A673 (cell line): Measurements from ENCODE around the gene PIK3CD.

Experiments used
- CTCF ChIP-seq: fragments of 300-800, 200-600 bp; sonication (generic); conservative IDR thresholded peaks from 2 replicates; pipeline ENCODE4 v1.5.1; 2017; ENCODE audit warnings: low read depth, mild to moderate bottlenecking, antibody characterized with exemption, low read length, moderate library complexity, mixed read lengths
- EZH2 ChIP-seq: fragments of 200-600 bp; sonication (generic); IDR thresholded peaks from 2 replicates; pipeline ENCODE4 v1.6.1; 2017; ENCODE audit warnings: borderline replicate concordance, low read depth, mild to moderate bottlenecking, mixed read lengths, antibody characterized with exemption, low read length; ENCODE audit not compliant: poor library complexity, severe bottlenecking

- no peak for TF ChIP-seq CTCF
- TF ChIP-seq EZH2, result no peak
Observed at GRCh38 chr1:9606948-9607347, 44.6 kb upstream of the PIK3CD start.
